Renal cortical epithelial cell (primary cell): ENCODE results near the gene BBLN. TPM values are rescaled to one million over a fixed set of nuclear protein-coding genes. Genes with fewer than 3 reads are reported as not detected.

Experiments used
- DNase-seq: peaks from one replicate; pipeline ENCODE4 v3.0.0-alpha.2; 2011; ENCODE audit warnings: low read depth
- total RNA-seq: library from RNA; depleted of rRNA; stranded (reverse); fragments of >200 nt; gene quantifications from 2 replicates; pipeline ENCODE4 v1.2.3, GENCODE V29; 2014

Gene BBLN
- total RNA-seq, 1 donor from 2014 or later: 60.3 TPM

- no peak for DNase-seq
Measured at GRCh38 chr9:128190013-128190412, 29.9 kb downstream of the BBLN start.

- DNase-seq: no peak
Measured at GRCh38 chr9:128190516-128191405, 30.7 kb downstream of the BBLN start.

GRCh38 chr9:128191406-128192046 is 31.5 kb downstream of the BBLN start, which contains the start of gene CIZ1:
TSS of gene CIZ1 (minus strand) at chr9:128191572. CDS start at chr9:128190857, 715 bp downstream.
- DNase-seq: peak; percentile 35

- DNase-seq: peak; percentile 84
Measured at GRCh38 chr9:128192601-128193371, 32.7 kb downstream of the BBLN start.

- no peak for DNase-seq
Measured at GRCh38 chr9:128193469-128194096, 33.5 kb downstream of the BBLN start.

GRCh38 chr9:128201441-128202369 is 41.6 kb downstream of the BBLN start:
- DNase-seq: no peak

- DNase-seq: no peak
Measured at GRCh38 chr9:128202648-128203023, 42.6 kb downstream of the BBLN start.

GRCh38 chr9:128203024-128203706 is 43.1 kb downstream of the BBLN start, which contains the start of gene DNM1:
TSS of gene DNM1 (plus strand) at chr9:128203379. CDS start at chr9:128203471, 92 bp downstream.
- DNase-seq: no peak

- DNase-seq: no peak
Measured at GRCh38 chr9:128203707-128204551, 43.9 kb downstream of the BBLN start.

GRCh38 chr9:128204858-128205257 is 44.8 kb downstream of the BBLN start:
- no peak for DNase-seq

- no peak for DNase-seq
Measured at GRCh38 chr9:128205296-128205944, 45.4 kb downstream of the BBLN start.

GRCh38 chr9:128206484-128206883 is 46.4 kb downstream of the BBLN start:
- no peak for DNase-seq

- no peak for DNase-seq
Measured at GRCh38 chr9:128206916-128207910, 47.1 kb downstream of the BBLN start.

GRCh38 chr9:128208386-128208785 is 48.3 kb downstream of the BBLN start:
- DNase-seq: no peak

- no peak for DNase-seq
Measured at GRCh38 chr9:128208946-128209669, 49.0 kb downstream of the BBLN start.

GRCh38 chr9:128211186-128211980 is 51.3 kb downstream of the BBLN start:
- DNase-seq: peak; percentile 86
